HG03064 (cell line): Measurements from ENCODE around the gene C17orf100.
"Not testable (repeated sequence)": the region's sequence is repeated elsewhere in the genome, so short reads cannot be mapped to it uniquely, and the experiment has no call there.

Source experiments
- ATAC-seq: cut with Tn5 transposase; IDR thresholded peaks from one replicate; pipeline ENCODE4 v1.9.1; 2021; ENCODE audit warnings: low read depth; ENCODE audit not compliant: unreplicated experiment

The C17orf100 gene

GRCh38 chr17:6640536-6641246, 10.9 kb upstream of the C17orf100 start, which contains the start of the genes KIAA0753 and TXNDC17:
TSS of gene KIAA0753 (minus strand) at chr17:6640711. CDS start at chr17:6635103, 5,608 bp downstream.
TSS of gene TXNDC17 (plus strand) at chr17:6641060. CDS start at chr17:6641083, 23 bp downstream.
- ATAC-seq = peak; percentile 84

GRCh38 chr17:6641247-6641863, 10.2 kb upstream of the C17orf100 start:
- peak; percentile 16 for ATAC-seq

- ATAC-seq = no peak
These were observed 9.0 kb upstream of the C17orf100 start for GRCh38 chr17:6642592-6642991.

DNA sequence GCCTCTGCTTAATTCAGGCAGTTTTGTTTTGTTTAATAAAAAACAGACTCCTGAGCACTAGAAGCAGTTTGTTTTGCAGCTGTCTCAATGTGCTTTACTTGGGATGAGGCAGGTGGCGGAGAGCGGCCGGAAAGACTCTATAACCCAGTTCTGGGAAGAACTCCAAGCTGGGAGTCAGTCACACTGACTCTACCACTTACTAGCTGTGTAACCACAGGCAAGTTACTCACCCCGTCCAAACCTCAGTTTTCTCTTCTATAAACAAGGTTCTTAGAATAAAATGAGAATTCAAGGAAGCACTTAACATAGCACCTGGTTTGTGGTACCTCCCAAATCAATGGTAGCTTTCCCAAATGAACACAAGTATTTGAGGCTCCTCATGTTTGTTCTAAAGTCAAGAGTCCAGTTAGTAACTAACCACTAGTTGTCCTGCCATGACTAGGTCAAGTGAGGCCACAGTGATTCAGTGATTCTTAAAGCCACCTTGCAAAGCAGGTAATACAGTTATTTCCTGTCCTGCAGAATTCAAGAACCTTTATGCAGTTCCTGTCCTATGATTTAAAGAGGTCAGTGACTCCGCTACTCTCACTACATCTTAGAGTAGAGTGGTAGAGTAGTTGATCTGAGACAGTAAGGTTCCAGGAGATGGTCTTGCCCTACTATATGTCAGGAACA, 8.0 kb upstream of the C17orf100 start:
- no peak for ATAC-seq

DNA sequence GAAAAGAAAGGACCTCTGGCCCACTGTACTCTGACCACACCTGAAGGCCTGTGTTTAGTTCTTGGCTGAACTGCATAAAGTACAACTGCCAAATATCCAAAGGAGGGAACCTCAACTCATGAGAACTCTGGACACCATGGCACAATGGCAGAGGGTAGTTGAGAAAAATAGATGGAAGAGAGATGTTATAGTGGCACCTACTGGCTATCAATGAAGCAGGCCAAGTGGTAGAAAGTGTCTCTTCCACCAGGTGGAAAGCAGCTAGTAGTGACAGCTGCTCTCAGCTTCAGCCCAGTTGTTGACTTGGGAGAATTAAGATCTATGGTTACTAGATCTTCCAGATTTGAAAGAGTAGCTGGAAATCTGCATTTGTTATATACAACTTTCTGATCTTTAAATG, 3.4 kb upstream of the C17orf100 start:
- no peak for ATAC-seq

- ATAC-seq = no peak
These were observed 424 bp downstream of the C17orf100 start for GRCh38 chr17:6651919-6652452.

DNA sequence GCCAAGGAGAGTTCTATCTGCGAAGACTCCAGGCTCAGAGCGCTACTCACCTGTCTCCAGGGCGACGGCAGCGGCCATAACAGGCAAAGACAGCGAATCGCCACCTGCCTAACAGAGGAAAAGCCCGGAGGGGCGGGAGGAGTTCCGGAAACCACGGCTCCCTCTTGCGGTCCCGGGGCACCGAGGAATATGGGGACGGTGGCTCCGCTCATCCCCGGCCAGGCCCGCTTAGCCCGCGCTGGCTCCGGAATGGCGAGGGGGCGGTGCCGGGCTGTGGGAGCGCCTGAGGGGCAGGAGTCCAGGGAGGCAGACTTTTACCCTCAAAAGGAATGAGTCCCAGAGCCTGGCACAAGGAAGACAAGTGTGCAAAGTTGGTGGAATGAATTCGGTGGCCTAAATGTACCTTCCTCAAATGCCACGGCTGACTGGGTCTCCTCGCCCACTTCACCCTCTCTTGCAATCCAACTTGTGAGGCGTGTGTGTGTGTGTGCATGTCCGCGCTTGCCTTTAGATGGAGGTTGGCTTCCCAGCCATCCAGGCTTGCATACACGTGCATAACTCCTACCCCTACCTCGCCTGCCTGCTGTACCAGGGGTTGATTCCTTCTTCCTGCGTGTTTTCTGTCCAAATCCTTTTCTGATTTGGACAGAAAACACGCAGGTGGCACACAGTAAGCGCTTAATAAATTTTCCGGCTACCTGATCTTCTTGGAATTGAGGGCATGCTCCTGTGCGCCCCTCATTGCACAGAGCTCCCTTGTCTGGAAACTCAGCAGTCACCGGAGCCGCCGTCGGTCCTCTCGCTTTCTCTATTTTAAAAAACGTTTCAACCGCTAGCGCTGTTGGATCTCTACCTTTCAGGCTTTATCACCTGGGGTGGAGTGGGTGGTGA, 3.5 kb downstream of the C17orf100 start:
- ATAC-seq = no peak

DNA sequence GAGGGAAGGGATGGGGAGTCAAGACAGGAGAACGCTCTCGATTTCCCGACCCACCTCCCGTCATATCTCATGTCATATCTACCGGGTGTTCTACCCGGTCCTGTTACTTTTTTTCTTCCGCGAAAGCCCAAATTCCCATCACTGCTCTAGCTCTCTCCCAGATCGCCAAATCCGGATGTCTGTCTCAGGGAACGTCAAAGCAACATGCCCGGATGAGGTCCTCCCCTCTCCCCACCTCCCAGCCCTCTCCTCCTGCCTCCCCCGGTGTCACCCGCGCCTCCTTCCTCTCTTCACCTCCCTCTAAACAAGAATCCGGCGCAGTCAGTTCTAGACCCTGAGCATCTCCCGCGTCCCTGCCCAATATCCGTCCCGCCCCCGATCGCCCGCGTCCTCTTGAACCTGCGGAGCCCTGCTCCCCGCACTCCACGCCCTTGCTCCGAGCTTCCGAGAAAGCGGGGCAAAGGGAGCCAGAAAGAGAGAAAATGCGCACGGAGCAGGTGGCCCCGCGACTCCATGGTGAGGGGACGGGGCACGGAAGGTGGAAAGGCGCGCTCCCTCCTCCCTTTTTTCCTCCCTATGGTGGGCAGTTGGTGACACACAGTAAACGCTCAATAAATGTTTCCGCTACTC, 4.3 kb downstream of the C17orf100 start:
- ATAC-seq = not testable (repeated sequence)

GRCh38 chr17:6656797-6657632, 5.5 kb downstream of the C17orf100 start:
- ATAC-seq = not testable (repeated sequence)

GRCh38 chr17:6657633-6658287, 6.2 kb downstream of the C17orf100 start:
- ATAC-seq = no peak

DNA sequence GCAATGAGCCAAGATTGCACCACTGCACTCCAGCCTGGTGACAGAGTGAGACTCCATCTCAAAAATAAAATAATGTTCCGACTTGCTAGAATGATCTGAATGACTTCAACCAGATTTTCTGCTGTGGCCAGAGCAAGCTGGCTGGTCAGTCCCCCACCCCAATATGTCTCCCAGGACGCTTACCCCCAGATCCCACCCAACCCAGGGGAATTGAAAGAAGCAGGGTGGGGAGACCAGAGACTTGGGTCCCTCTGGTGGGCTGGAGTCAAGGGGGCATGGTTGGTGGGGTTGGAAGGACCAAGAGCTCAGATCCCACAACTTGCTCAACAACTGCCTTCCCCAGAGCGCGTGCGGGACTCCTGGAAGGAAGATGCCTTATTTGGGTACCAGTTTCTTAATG, 6.8 kb downstream of the C17orf100 start:
- not testable (repeated sequence) for ATAC-seq

GRCh38 chr17:6660101-6660500, 8.5 kb downstream of the C17orf100 start:
- ATAC-seq = no peak

GRCh38 chr17:6660805-6661463, 9.4 kb downstream of the C17orf100 start:
- no peak for ATAC-seq

- no peak for ATAC-seq
These were observed 9.9 kb downstream of the C17orf100 start for GRCh38 chr17:6661464-6661848.

- ATAC-seq = not testable (repeated sequence)
These were observed 11.6 kb downstream of the C17orf100 start for GRCh38 chr17:6663200-6663599.

DNA sequence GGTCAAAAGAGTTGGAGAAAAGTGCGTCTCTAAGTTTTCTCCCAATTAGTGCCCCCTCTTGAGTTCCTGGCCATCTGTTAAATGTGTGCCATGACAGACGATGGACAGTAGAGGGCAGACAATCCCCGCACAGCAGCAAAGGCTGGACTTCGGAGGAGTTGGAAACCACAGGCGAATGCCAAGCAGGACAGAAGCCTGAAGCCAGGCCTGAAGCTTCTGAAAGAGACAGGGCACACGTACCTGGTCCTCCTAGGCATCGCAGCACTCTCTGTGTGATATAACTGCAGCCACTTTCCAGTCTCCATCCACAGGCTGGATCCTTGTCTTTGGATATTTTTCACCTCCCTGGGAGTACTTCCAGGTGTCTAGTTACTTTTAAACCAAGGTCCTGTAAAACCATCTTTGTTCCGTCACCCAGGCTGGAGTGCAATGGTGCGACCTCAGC, 14.5 kb downstream of the C17orf100 start:
- ATAC-seq = no peak

DNA sequence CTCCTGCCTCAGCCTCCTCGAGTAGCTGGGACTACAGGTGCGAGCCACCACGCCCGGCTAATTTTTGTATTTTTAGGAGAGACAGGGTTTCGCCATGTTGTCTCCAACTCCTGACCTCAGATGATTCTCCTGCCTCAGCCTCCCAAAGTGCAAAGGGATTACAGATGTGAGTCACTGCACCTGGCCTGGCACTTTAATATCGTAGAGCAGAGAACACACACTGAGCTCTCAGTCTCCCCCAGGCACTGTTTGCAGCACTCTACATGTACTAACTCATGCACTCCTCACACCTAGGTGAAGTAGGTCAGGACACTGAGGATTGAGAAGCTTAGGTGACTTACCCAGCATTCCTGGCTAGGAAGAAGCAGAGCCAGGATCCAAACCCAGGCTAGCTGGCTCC, 15.0 kb downstream of the C17orf100 start:
- no peak for ATAC-seq

DNA sequence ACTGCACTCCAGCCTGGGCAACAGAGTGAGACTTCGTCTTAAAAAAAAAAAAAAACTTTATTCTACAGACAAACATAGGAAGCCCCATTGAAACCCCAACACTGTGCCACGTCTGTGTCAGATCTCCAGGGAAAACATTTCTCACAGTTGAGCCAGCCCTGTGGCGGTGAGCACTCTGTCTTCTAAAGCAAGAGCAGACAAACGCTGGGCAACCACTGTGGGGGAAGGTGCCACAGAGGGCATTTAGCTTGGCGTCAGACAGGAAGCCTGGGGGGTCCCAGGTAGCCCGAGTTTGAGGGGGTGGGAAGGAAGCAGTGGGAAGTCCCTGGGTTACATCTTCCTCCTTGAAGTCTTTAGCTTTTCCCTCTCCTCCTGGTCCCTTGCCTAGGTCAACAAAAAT, 16.0 kb downstream of the C17orf100 start:
- ATAC-seq = no peak
